DMS53 treated with DMSO at 0.1 percent for 48 hours (cell line): Measurements from ENCODE around the gene CCNY.

Experiments used
- DNase-seq: peaks from one replicate; lab custom pipeline; 2025; ENCODE audit not compliant: unreplicated experiment; lab: John Stamatoyannopoulos, UW

The CCNY gene

GRCh38 chr10:35448687-35449662 is 112.7 kb downstream of the CCNY start:
- no peak for DNase-seq

DNA sequence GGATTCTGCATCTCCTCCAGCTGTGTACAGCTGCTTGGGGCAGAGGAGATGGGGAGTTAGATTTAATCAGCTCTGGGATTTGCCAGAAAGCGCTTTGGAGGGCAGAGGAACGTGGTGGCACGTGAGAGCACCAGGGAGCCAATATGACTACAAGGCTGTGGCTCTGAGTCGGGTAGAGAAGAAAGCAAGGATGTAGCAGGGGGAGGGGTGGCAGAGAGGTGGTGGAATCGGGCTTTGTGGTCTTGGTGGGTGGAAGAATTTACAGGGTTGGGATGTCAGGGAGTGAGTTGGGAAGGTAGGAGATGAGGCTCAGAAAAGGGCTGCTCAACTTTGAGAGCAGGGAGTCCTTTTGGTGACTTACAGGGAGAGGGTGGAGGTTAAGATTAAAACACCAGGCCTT is 113.6 kb downstream of the CCNY start:
- no peak for DNase-seq

DNA sequence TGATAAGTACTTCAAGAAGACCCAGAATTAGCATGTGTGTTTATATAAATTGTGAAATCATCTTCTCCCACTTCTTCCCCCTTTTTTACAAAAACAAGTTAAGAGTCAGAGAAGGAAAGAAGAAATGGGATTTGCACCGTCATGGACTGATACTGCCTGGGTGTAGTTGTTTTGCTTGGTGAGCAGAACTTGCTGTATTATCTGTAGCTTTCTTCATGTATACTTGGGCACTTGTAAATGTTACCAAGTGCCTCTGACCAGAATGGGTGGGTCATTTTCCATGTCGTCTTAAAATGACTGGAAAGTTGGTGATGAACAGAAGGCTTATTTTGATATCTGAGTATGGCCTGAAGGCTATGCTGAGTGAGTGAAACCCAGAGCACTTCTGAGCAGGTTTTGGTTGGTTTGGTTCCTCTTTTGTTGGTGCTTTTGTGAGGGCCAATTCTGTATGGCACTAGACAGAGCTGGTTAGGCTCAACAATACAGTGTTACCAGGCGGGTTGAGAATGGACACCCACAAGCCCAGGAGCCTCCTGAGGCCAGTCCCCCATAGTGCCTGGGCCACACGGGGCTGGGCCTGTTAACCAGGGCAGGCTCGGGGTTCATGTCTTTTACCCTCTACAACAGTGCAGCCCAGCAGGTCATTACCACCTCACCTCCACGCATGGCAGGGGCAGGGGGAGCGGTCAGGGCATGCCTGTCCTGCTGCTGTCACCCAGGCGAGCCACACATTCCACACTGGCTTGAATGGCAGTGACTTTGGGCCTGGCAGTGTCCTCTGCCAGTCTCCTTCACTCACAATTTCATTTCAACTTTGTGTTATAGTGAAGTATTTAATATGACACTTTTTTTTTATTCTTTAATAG is 115.1 kb downstream of the CCNY start:
- DNase-seq, result no peak

GRCh38 chr10:35452171-35452570 is 115.9 kb downstream of the CCNY start:
- DNase-seq, result no peak

DNA sequence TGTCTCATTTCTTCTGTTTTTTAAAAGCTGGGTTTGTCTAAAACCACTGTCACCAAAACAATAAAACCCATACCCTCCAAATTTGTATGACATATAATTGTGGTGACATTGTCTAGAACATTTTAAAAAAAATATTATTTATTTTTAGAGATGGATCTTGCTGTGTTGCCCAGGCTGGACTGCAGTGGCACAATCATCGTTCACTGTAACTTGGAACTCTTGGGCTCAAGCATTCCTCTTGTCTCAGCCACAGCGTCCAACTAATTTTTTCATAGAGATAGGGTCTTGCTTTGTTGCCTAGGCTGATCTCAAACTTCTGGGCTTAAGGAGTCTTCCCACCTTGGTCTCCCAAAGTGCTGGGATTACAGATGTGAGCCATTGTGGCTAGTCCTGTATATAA is 116.5 kb downstream of the CCNY start:
- DNase-seq, result no peak

DNA sequence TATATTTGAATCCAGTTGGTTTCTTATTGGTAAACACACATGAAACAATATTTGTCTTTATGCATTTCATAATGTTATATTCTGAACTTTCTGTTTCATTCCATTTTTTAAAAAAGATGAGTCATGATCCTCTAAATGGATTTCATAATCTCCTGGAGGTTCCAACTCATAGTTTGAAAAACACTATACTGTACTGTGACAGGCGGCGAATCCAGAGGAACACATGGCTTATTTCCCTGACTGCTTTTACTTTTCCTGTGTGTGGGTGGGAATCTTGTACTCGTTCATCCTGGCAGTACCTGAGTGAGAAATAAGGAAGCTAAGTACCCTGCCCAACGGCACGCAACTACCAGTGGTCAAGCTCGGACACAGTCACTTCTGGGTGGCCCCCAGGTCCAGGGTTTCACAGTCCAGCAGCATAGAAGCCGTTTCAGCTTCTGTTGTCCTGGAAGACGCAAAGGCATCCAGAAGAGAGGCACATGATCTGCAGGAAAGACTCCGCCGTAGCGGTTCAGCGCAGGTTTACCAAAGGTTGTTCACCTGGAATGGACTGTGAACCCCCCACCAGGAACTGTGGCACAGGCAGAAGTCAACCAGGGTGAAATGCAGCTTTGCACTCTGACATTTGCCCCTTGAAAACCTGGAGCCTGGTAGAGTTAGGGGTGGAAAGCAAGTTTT is 117.7 kb downstream of the CCNY start:
- DNase-seq, result no peak

DNA sequence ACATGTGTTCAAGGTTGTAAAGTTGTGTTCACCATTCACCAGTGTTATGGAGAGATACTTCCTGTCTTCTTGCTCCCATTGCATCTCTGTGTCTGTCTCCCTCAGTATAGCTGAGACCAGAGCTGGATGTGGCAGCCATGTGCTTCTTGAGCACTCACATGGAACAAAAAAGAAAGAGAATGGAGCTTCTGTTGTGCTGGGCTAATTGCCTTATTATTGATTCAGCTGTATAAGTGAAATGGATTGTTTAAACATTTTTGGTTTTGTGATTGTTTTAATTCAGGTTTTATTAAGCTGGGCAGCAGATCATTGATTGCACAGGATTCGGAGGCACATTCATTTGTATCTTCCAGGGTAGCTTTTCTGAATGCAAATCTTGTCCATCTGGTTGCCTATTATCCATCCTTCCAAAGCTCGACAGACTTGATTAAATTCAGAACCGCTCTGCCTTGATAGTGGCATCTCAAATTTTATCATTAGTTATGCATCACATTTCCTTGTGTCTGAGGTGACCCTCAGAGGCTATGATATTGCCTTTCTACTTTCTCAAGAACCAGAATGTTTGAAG is 119.9 kb downstream of the CCNY start:
- no peak for DNase-seq

GRCh38 chr10:35456784-35457183 is 120.5 kb downstream of the CCNY start:
- DNase-seq, result no peak

GRCh38 chr10:35458500-35459448 is 122.5 kb downstream of the CCNY start:
- DNase-seq, result no peak

DNA sequence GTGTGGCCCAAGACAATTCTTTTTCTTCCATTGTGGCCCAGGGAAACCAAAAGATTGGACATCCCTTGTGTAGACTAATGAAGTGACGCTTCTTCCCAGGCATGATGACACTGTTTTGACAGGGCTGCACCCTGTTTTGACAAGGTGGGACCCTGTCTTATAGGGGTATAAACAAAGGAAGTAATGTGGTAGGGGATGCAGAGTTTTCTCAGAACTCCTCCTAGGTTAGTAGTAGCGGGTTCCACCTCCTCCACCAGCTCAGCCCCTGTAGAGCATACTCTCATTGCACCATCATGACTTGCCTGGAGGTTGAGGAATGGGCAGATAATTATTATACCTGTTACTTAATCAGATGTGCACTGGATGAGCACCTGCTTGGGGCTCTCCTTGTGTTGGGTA is 123.1 kb downstream of the CCNY start:
- DNase-seq, result no peak

DNA sequence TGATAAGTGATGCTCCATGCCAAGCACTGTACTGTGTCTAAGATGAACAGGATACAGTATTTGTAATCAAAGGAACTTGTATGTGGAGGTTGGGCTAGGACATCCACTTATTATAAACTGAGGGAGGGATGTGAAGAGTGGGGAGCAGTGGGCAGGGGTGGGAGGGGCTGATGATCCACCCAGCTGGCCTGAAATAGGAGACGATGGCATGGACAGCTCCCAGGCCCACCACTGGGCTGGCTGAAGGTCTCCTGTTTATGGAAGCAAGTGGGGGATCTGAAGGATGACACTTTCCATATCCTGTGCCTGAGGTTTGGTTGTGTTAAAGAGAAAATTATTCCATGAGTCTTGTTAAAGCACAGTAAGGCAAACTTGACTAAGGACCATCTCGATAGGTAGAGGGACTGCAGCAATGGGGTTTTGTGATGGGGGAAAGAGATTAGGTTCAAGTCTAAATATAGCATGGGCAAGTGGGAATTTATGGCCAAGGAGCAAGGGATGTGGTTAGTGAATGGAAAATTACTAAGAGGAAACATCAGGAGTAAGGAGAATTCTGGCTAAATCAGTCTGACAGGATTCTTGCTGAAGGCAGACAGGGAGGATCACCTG is 124.6 kb downstream of the CCNY start:
- DNase-seq, result no peak

DNA sequence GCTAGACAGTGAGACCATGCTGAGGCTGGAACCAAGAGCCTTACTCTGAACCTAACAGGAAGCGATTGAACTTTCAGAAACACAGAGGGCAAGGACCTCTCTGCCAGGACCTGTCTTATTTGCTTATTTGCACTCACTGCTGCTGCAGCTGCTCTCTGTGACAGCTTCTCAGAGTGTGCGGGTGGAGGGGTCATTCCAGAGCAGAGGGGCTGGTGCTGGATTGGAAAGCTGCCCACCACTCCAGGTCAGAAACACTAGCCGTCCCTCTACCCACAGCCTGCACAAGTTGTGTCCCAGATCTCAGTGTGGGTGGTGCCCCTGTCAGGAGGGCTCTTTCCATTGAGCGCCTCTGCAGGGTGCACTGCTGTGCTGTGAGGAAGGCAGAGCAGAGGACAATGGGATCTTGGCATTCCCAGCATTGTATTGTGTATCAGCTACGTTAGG is 126.2 kb downstream of the CCNY start:
- no peak for DNase-seq

- no peak for DNase-seq
Measured at GRCh38 chr10:35463105-35463867, 127.0 kb downstream of the CCNY start.

DNA sequence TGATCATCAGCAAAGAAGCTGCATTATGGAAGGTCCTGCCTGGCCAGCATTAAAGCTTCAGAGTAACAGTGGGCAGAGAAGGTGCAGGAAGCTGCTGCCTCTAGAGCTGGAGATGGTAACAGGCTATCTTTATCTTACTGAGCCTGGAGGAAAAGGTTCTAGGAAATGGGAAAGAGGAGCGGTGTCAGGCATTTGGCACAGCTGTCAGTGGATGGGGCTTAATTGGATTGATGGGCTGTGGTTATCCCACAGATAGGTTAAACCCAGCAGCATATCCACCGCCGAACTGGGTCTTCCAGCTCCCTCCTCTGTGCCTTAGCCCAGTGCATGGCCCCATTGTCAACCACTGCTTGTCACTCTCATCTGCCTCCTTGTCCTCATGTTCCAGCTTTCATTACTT is 127.6 kb downstream of the CCNY start:
- no peak for DNase-seq

- no peak for DNase-seq
Measured at GRCh38 chr10:35464825-35465456, 128.6 kb downstream of the CCNY start.

- no peak for DNase-seq
Measured at GRCh38 chr10:35465673-35466072, 129.4 kb downstream of the CCNY start.

GRCh38 chr10:35466170-35466569 is 129.9 kb downstream of the CCNY start:
- no peak for DNase-seq

DNA sequence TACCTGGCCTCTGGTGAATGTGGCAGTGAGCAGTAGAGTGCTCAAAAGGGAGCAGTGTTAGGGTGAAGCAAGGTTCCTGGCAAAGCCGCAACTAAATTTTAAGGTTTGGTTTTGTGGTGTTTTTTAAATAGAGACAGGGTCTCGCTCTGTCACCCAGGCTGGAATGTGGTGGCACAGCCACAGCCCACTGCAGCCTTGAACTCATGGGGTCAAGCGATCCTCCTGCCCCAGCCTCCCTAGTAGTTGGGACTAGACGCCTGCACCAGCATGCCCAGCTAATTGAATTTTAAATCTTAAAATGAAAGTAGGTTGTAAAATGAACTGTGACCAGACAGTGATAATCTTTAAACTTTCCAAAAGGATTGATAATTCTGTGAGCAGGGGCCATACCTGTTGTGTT is 130.4 kb downstream of the CCNY start:
- no peak for DNase-seq
